Measurements from ENCODE around the gene KRT76. TPM values are rescaled to one million over a fixed set of nuclear protein-coding genes. Genes with fewer than 3 reads are reported as not detected.

Gene KRT76
- total and polyA plus RNA-seq, 10 donors, result not detected

- intact Hi-C loops (cut with DNase I; ENCODE audit: low total_unique reads), result no loop called here
- peak; percentile 9 for DNase-seq
- H3K4me3 ChIP-seq, result no peak overlapping the region
- no peaks in the 10 kb centered on the region for H3K36me3 ChIP-seq
- TF ChIP-seq POLR2A (IDR thresholded peaks at IDR 0.05) (no peak), POLR2AphosphoS5 (IDR thresholded peaks at IDR 0.05) (no peak)
- TF ChIP-seq, protein P1, sequence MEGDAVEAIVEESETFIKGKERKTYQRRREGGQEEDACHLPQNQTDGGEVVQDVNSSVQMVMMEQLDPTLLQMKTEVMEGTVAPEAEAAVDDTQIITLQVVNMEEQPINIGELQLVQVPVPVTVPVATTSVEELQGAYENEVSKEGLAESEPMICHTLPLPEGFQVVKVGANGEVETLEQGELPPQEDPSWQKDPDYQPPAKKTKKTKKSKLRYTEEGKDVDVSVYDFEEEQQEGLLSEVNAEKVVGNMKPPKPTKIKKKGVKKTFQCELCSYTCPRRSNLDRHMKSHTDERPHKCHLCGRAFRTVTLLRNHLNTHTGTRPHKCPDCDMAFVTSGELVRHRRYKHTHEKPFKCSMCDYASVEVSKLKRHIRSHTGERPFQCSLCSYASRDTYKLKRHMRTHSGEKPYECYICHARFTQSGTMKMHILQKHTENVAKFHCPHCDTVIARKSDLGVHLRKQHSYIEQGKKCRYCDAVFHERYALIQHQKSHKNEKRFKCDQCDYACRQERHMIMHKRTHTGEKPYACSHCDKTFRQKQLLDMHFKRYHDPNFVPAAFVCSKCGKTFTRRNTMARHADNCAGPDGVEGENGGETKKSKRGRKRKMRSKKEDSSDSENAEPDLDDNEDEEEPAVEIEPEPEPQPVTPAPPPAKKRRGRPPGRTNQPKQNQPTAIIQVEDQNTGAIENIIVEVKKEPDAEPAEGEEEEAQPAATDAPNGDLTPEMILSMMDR (IDR thresholded peaks at IDR 0.05 in 8 of 11, conservative IDR thresholded peaks at IDR 0.05 in 3 of 11), result no peak
- peaks cover 0 to 6% (median 0%) of the 10 kb centered on the region in 7 donors for H3K27me3 ChIP-seq (replicated peaks in 1 of 7)
- no peak overlapping the region for H3K27ac ChIP-seq
- no peaks in the 10 kb centered on the region for H3K9me3 ChIP-seq
- no peaks in the 10 kb centered on the region for H3K4me1 ChIP-seq
- 51 to 68% (median 54%) methylated on average over 7 of the region's 7 CpGs for WGBS, 5 donors
Measured at GRCh38 chr12:52798671-52799504, 21.7 kb upstream of the KRT76 start.

GRCh38 chr12:52798003-52798670 lies 21.0 kb upstream of the KRT76 start:
- WGBS, 5 donors, result 82 to 88% (median 84%) methylated on average over 4 of the region's 4 CpGs
- TF ChIP-seq, protein P1 (IDR thresholded peaks at IDR 0.05 in 8 of 11, conservative IDR thresholded peaks at IDR 0.05 in 3 of 11), result no peak
- TF ChIP-seq POLR2AphosphoS5 (IDR thresholded peaks at IDR 0.05), result no peak
- no peak for TF ChIP-seq POLR2A (IDR thresholded peaks at IDR 0.05)
- Histone ChIP-seq H3K4me3 (no peak overlapping the region), H3K27me3 (replicated peaks in 1 of 7) (peaks cover 0 to 6% (median 0%) of the 10 kb centered on the region in 7 donors), H3K36me3 (no peaks in the 10 kb centered on the region), H3K9me3 (no peaks in the 10 kb centered on the region), H3K27ac (no peak overlapping the region), H3K4me1 (no peaks in the 10 kb centered on the region)
- peak; percentile 10 for DNase-seq
- intact Hi-C loops (cut with DNase I; ENCODE audit: low total_unique reads), result no loop called here

DNA sequence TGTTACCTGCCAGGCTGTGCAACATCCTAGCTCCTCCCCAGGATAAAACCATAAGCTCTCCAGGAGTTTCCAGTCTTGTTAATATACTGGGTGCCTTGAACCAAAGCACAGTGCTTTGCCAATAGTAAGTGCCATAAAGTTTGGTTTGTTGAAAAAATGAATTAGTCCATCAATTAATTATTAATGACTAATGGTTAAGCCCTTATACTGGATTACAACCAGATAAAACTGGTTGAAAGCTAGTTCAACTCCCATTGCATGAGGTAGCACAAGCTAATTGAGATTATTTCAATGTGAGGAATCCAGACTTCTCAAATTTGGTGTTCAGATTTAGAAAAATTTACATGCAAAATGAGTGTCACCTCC lies 20.4 kb upstream of the KRT76 start:
- no peak for DNase-seq
- Histone ChIP-seq H3K4me3 (no peak overlapping the region), H3K9me3 (no peaks in the 10 kb centered on the region), H3K27me3 (replicated peaks in 1 of 7) (peaks cover 0 to 6% (median 0%) of the 10 kb centered on the region in 7 donors), H3K4me1 (no peaks in the 10 kb centered on the region), H3K36me3 (no peaks in the 10 kb centered on the region), H3K27ac (no peak overlapping the region)
- intact Hi-C loops (cut with DNase I; ENCODE audit: low total_unique reads), result no loop called here
- no peak for TF ChIP-seq POLR2A (IDR thresholded peaks at IDR 0.05)
- TF ChIP-seq POLR2AphosphoS5 (IDR thresholded peaks at IDR 0.05), result no peak
- TF ChIP-seq, protein P1 (IDR thresholded peaks at IDR 0.05 in 8 of 11, conservative IDR thresholded peaks at IDR 0.05 in 3 of 11), result no peak

DNA sequence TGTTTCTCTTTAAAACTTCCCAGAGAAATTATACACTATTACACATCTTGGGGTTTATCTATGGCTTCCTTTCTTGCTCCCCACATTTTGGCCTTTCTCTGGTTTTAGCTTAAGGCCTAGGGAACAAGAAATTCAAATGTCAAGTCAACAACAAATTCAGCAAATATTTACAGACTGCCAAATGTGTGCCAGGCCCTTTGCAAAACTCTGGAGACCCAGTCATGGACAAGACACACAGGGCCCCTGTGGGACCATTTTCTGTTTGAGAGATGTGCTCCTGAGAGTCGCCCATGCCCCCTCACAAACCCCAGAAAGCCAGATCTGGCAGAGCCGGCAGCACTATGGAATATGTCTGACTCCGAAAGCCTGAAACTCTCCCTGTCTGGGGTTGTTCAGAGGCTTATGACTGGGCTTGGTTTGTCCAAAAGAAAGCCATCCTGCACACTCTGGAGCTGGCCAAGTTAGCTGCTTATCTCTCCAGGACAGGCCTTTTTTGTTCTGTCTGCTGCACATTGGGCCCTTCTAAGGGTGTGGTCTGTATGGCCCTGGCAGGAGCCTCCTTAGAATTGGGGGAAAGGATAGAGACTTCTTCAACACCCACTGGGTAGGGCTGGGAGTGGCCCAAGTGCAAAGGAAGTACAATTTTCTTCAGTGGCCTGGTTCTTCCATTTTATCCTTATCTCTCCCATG lies 19.8 kb upstream of the KRT76 start:
- intact Hi-C loops (cut with DNase I; ENCODE audit: low total_unique reads), result no loop called here
- Histone ChIP-seq H3K4me1 (no peaks in the 10 kb centered on the region), H3K27me3 (replicated peaks in 1 of 7) (peaks cover 0 to 7% (median 0%) of the 10 kb centered on the region in 7 donors), H3K27ac (no peak overlapping the region), H3K4me3 (no peak overlapping the region), H3K9me3 (no peaks in the 10 kb centered on the region), H3K36me3 (no peaks in the 10 kb centered on the region)
- 74 to 90% (median 76%) methylated on average over 3 of the region's 3 CpGs for WGBS, 5 donors
- TF ChIP-seq, protein P1 (IDR thresholded peaks at IDR 0.05 in 8 of 11, conservative IDR thresholded peaks at IDR 0.05 in 3 of 11), result no peak
- TF ChIP-seq POLR2AphosphoS5 (IDR thresholded peaks at IDR 0.05) (no peak), POLR2A (IDR thresholded peaks at IDR 0.05) (no peak)
- DNase-seq, result peak; percentile 15

Measured in spleen (tissue), 11 donors.